H1 (cell line): Measurements from ENCODE around the gene CUX1. TPM values are rescaled to one million over a fixed set of nuclear protein-coding genes. Genes with fewer than 3 reads are reported as not detected.

Experiments used
- CTCF ChIA-PET: fragments of 300-600 bp; sonication (Branson Sonifier 250); formaldehyde crosslinking; loops from one replicate; lab custom pipeline; 2021; ENCODE audit not compliant: partially characterized antibody; lab: Charles Lee
- POLR2A ChIA-PET: fragments of 300-600 bp; sonication (Branson Sonifier 250); formaldehyde crosslinking; loops from one replicate; lab custom pipeline; 2021; ENCODE audit warnings: inconsistent platforms; ENCODE audit not compliant: partially characterized antibody; lab: Charles Lee
- DNase-seq, 2 experiments: peaks; one replicate each; pipeline versions ENCODE4 v3.0.0 to v3.0.0-alpha.2; 2010 to 2022; ENCODE audit warnings: low spot score in 2 of 2, low read depth in 1 of 2, mixed read lengths in 1 of 2
- FAIRE-seq: peaks from 2 replicates; lab custom pipeline; 2011; peaks lifted over from hg19 to GRCh38; lab: Jason Lieb, UNC
- H2AFZ ChIP-seq: 2 replicates; pipeline ENCODE4 v1.8.1; 2012; ENCODE audit warnings: low read length, inconsistent platforms
- H2AK5ac ChIP-seq: 2 replicates; pipeline ENCODE4 v1.6.1; 2013; ENCODE audit warnings: low read depth, low read length
- H2BK120ac ChIP-seq: replicated peaks from 2 replicates; pipeline ENCODE3; 2013; ENCODE audit warnings: low read depth, low read length, inconsistent platforms
- H2BK12ac ChIP-seq: 2 replicates; pipeline ENCODE4 v1.6.1; 2013; ENCODE audit warnings: low read depth, low read length
- H2BK15ac ChIP-seq: 2 replicates; pipeline ENCODE4 v1.6.1; 2013; ENCODE audit warnings: low read length
- H2BK20ac ChIP-seq: 2 replicates; pipeline ENCODE4 v1.6.1; 2013; ENCODE audit warnings: low read length
- H2BK5ac ChIP-seq: 2 replicates; pipeline ENCODE4 v1.6.1; 2013; ENCODE audit warnings: low read depth, low read length
- H3K14ac ChIP-seq: 2 replicates; pipeline ENCODE4 v1.6.1; 2013; ENCODE audit warnings: inconsistent platforms; ENCODE audit not compliant: insufficient read length
- H3K18ac ChIP-seq: 2 replicates; pipeline ENCODE4 v1.6.1; 2013; ENCODE audit warnings: low read length; ENCODE audit errors: extremely low read depth
- H3K23ac ChIP-seq: 2 replicates; pipeline ENCODE4 v1.6.1; 2013; ENCODE audit warnings: inconsistent platforms; ENCODE audit not compliant: insufficient read length
- H3K23me2 ChIP-seq: 2 replicates; pipeline ENCODE4 v1.6.1; 2013; ENCODE audit warnings: low read depth, low read length
- H3K27ac ChIP-seq: 2 replicates; pipeline ENCODE4 v1.6.1; 2011; ENCODE audit warnings: low read depth, low read length, inconsistent platforms
- H3K27me3 ChIP-seq, 4 experiments: replicated peaks in 1 of 4; 1 replicate in 1 of 4; 2 replicates in 3 of 4; pipeline versions ENCODE4 v1.6.1 to v1.8.1; 2011 to 2013; ENCODE audit warnings: low read length in 3 of 4, mild to moderate bottlenecking in 3 of 4, inconsistent platforms in 2 of 4, mixed read lengths in 2 of 4, moderate library complexity in 1 of 4; ENCODE audit not compliant: control insufficient read depth in 3 of 4, insufficient read depth in 3 of 4; ENCODE audit errors: extremely low read depth in 1 of 4
- H3K36me3 ChIP-seq, 4 experiments: 2 replicates each; pipeline versions ENCODE4 v1.6.1 to v1.8.1; 2011 to 2013; ENCODE audit warnings: mild to moderate bottlenecking in 4 of 4, low read length in 3 of 4, moderate library complexity in 2 of 4, control low read depth in 1 of 4, inconsistent platforms in 1 of 4; ENCODE audit not compliant: insufficient read depth in 4 of 4, control insufficient read depth in 2 of 4
- H3K4ac ChIP-seq: replicated peaks from 2 replicates; pipeline ENCODE3; 2013; ENCODE audit warnings: low read length, low read depth, mixed read lengths, inconsistent platforms; ENCODE audit not compliant: insufficient read length
- H3K4me1 ChIP-seq, 4 experiments: replicated peaks in 1 of 4; 1 replicate in 1 of 4; 2 replicates in 3 of 4; pipeline versions ENCODE4 v1.6.1 to v1.8.1; 2011 to 2013; ENCODE audit warnings: low read length in 3 of 4, inconsistent platforms in 2 of 4, mixed read lengths in 1 of 4; ENCODE audit not compliant: insufficient read depth in 4 of 4, control insufficient read depth in 3 of 4
- H3K4me2 ChIP-seq, 2 experiments: 2 replicates each; pipeline versions ENCODE4 v1.6.1 to v1.8.1; 2011 to 2013; ENCODE audit warnings: low read depth in 2 of 2, low read length in 2 of 2, control low read depth in 1 of 2, inconsistent platforms in 1 of 2, mild to moderate bottlenecking in 1 of 2; ENCODE audit not compliant: insufficient read depth in 1 of 2
- H3K4me3 ChIP-seq, 4 experiments: fragments of 200-600, 300-600 bp in 1 of 4; sonication (generic), shearing (Covaris generic), sonication (Bioruptor Twin) in 1 of 4; 2 replicates each; pipeline versions ENCODE4 v1.5.1 to v1.8.1; 2011 to 2016; ENCODE audit warnings: low read length in 4 of 4, low read depth in 3 of 4, control low read depth in 2 of 4, inconsistent platforms in 2 of 4, mild to moderate bottlenecking in 2 of 4, mixed read lengths in 1 of 4, moderate library complexity in 1 of 4; ENCODE audit not compliant: insufficient read depth in 2 of 4; ENCODE audit errors: extremely low read depth in 1 of 4
- H3K56ac ChIP-seq: replicated peaks from 2 replicates; pipeline ENCODE3; 2013; ENCODE audit warnings: low read depth, mild to moderate bottlenecking, mixed read lengths, low read length, inconsistent platforms; ENCODE audit not compliant: insufficient read length
- H3K79me1 ChIP-seq: 2 replicates; pipeline ENCODE4 v1.6.1; 2013; ENCODE audit warnings: low read depth, low read length, control low read depth
- H3K79me2 ChIP-seq, 2 experiments: 2 replicates each; pipeline versions ENCODE4 v1.6.1 to v1.8.1; 2012 to 2013; ENCODE audit warnings: low read length in 2 of 2, mild to moderate bottlenecking in 2 of 2, inconsistent platforms in 1 of 2; ENCODE audit not compliant: insufficient read depth in 2 of 2, control insufficient read depth in 1 of 2
- H3K9ac ChIP-seq, 4 experiments: replicated peaks in 1 of 4; 1 replicate in 1 of 4; 2 replicates in 3 of 4; pipeline versions ENCODE4 v1.6.1 to v1.8.1; 2011 to 2013; ENCODE audit warnings: low read depth in 3 of 4, low read length in 3 of 4, control low read depth in 2 of 4, mild to moderate bottlenecking in 2 of 4, moderate library complexity in 2 of 4, inconsistent platforms in 1 of 4; ENCODE audit errors: extremely low read depth in 1 of 4
- H3K9me3 ChIP-seq, 2 experiments: 2 replicates each; pipeline versions ENCODE4 v1.6.1 to v1.8.1; 2012 to 2013; ENCODE audit warnings: mild to moderate bottlenecking in 2 of 2, moderate library complexity in 2 of 2, control low read depth in 1 of 2, inconsistent platforms in 1 of 2, low read depth in 1 of 2, low read length in 1 of 2, mixed read lengths in 1 of 2; ENCODE audit not compliant: insufficient read depth in 2 of 2
- H4K20me1 ChIP-seq, 2 experiments: replicated peaks in 1 of 2; 2 replicates each; pipeline versions ENCODE3 to v1.8.1; 2011 to 2013; ENCODE audit warnings: inconsistent platforms in 2 of 2, low read length in 2 of 2, mild to moderate bottlenecking in 1 of 2; ENCODE audit not compliant: insufficient read depth in 2 of 2, control insufficient read depth in 1 of 2
- H4K5ac ChIP-seq: 2 replicates; pipeline ENCODE4 v1.6.1; 2013; ENCODE audit warnings: low read length, low read depth, mixed read lengths, inconsistent platforms; ENCODE audit not compliant: insufficient read length
- H4K8ac ChIP-seq: 2 replicates; pipeline ENCODE4 v1.8.0; 2013; ENCODE audit warnings: mild to moderate bottlenecking, moderate library complexity, low read length, inconsistent platforms; ENCODE audit not compliant: insufficient read depth; ENCODE audit errors: extremely low read depth
- H4K91ac ChIP-seq: replicated peaks from 2 replicates; pipeline ENCODE3; 2013; ENCODE audit warnings: low read length, mixed read lengths, inconsistent platforms; ENCODE audit not compliant: insufficient read length
- CEBPB ChIP-seq: IDR thresholded peaks from 2 replicates; pipeline ENCODE4 v1.6.1; 2012; ENCODE audit warnings: low read depth, low read length
- EP300 ChIP-seq, 2 experiments: IDR thresholded peaks; 1 replicate in 1 of 2; 2 replicates in 1 of 2; pipeline ENCODE4 v1.6.1; 2011 to 2012; ENCODE audit warnings: low read depth in 2 of 2, low read length in 2 of 2, mild to moderate bottlenecking in 2 of 2, borderline replicate concordance in 1 of 2, inconsistent platforms in 1 of 2, moderate library complexity in 1 of 2
- GABPA ChIP-seq: IDR thresholded peaks from 2 replicates; pipeline ENCODE4 v1.6.1; 2011; ENCODE audit warnings: mild to moderate bottlenecking, low read length, moderate library complexity, borderline replicate concordance; ENCODE audit not compliant: insufficient read depth
- GTF2F1 ChIP-seq: IDR thresholded peaks from 2 replicates; pipeline ENCODE4 v1.6.1; 2012; ENCODE audit warnings: low read depth, low read length, improper control_type of control experiment, borderline replicate concordance
- NRF1 ChIP-seq: IDR thresholded peaks from 2 replicates; pipeline ENCODE4 v1.6.1; 2011; ENCODE audit warnings: mild to moderate bottlenecking, low read depth, low read length, improper control_type of control experiment
- POLR2AphosphoS5 ChIP-seq: IDR thresholded peaks from 2 replicates; pipeline ENCODE4 v1.6.1; 2011; ENCODE audit warnings: low read depth, low read length
- POU5F1 ChIP-seq: IDR thresholded peaks from 2 replicates; pipeline ENCODE4 v1.6.1; 2011; ENCODE audit warnings: low read depth, mild to moderate bottlenecking, low read length, moderate library complexity
- RXRA ChIP-seq: IDR thresholded peaks from 2 replicates; pipeline ENCODE4 v1.6.1; 2011; ENCODE audit warnings: low read depth, mild to moderate bottlenecking, low read length, moderate library complexity; ENCODE audit not compliant: insufficient read depth
- SIX5 ChIP-seq: IDR thresholded peaks from 2 replicates; pipeline ENCODE4 v1.6.1; 2011; ENCODE audit warnings: mild to moderate bottlenecking, low read depth, low read length
- TCF12 ChIP-seq: IDR thresholded peaks from 2 replicates; pipeline ENCODE4 v1.6.1; 2011; ENCODE audit warnings: low read depth, mild to moderate bottlenecking, low read length
- TEAD4 ChIP-seq: IDR thresholded peaks from 2 replicates; pipeline ENCODE4 v1.6.1; 2012; ENCODE audit warnings: low read depth, low read length, inconsistent platforms, mixed read lengths
- YY1 ChIP-seq: IDR thresholded peaks from 2 replicates; pipeline ENCODE4 v1.6.1; 2011; ENCODE audit warnings: low read depth, mild to moderate bottlenecking, low read length
- WGBS, 2 experiments: shearing (Covaris generic) in 1 of 2; methylation state at CpG; one replicate each; pipeline versions ENCODE4 v1.1.6 to v1.1.7; 2013 to 2015; ENCODE audit warnings: low lambda C conversion rate in 2 of 2, mixed read lengths in 2 of 2, inconsistent platforms in 1 of 2, low coverage in 1 of 2, missing lambda C conversion rate in 1 of 2; ENCODE audit not compliant: insufficient replicate concordance in 2 of 2, insufficient coverage in 1 of 2, insufficient read length in 1 of 2; ENCODE audit errors: extremely low coverage in 1 of 2, missing lambda C conversion rate in 1 of 2; 5-methylcytosine and 5-hydroxymethylcytosine counted together
- polyA plus RNA-seq, 7 experiments: library from polyadenylated mRNA; depleted of rRNA in 3 of 7; stranded (reverse) in 5 of 7; unstranded in 2 of 7; fragments of >200 nt in 5 of 7; fragments of 200-250 nt in 2 of 7; gene quantifications; 1 replicate in 5 of 7; 2 replicates in 1 of 7; 4 replicates in 1 of 7; pipeline versions ENCODE4 v1.2.1 to v1.2.3, GENCODE V29; 2011 to 2013; ENCODE audit warnings: missing spikeins in 2 of 7, mixed read lengths in 2 of 7
- total RNA-seq: library from RNA; stranded (reverse); fragmentation: NEBNext Ultra II Directional; extraction: Animal tissue kit (Norgen Biotek cat#: 25700); gene quantifications from 2 replicates; pipeline ENCODE4 v1.2.1, GENCODE V29; 2021

The CUX1 gene
- total and polyA plus RNA-seq, 2 of the 8 experiments (the other 6 are each of a cell fraction or from before 2014, with no cell fraction given) = 21.6 to 65.9 TPM

DNA sequence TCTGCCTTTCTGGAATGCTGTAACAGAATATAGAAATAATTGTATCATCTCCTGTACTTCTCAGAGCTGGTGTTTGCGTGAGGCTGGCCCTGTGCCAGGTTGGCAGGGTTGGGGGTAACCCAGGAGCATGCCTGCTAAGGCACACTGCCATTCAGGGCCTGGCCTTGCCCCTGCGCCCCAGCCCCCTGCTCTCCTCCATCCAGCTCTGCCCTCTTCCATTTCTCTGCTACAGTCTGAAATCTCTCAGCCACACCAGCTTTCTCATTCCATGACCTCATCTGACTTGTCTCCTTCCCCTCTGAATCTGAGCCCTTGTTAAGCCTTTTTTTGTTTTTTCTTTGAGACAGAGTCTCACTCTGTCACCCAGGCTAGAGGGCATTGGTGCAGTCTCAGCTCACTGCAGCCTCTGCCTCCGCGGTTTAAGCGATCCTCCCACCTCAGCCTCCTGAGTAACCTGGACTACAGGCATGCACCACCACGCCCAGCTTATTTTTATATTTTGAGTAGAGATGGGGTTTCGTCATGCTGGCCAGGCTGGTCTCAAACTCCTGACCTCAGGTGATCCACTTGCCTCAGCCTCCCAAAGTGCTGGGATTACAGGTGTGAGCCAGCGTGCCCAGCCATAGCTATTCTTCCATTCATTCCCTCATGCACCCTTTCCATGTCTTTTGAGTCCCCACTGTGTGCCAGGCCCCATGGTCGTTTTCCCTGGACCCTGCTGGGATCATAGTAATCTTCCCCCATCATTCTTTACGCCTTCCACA, 206.8 kb downstream of the CUX1 start:
- no peak overlapping the region for H3K56ac ChIP-seq
- H3K4me1 ChIP-seq = peaks cover 0 to 4% (median 1%) of the 10 kb centered on the region in 4 experiments; a peak in 2 of 7 replicates
- H2BK5ac ChIP-seq = no peak overlapping the region
- H3K18ac ChIP-seq = no peak overlapping the region
- H3K9me3 ChIP-seq = no peaks in the 10 kb centered on the region
- peaks cover 0 to 16% of the 10 kb centered on the region in 2 experiments; a peak in 2 of 4 replicates for H3K79me2 ChIP-seq
- 87% methylated on average over 10 of the region's 10 CpGs; no CpG with 5 or more reads in 1 of the 2 experiments for WGBS, 2 experiments
- H2BK15ac ChIP-seq = no peak overlapping the region
- no peak overlapping the region for H4K5ac ChIP-seq
- DNase-seq = no peak
- ChIA-PET CTCF (interaction anchor here (0.6 to 1.6 kb wide), 6 partner anchors 11 to 203 kb away, joined by 3 to 5 read pairs (median 3); no protein-coding TSS in a partner anchor), POLR2A (interaction anchor here (1.3 to 1.6 kb wide), 2 partner anchors 10 to 13 kb away, joined by 3 to 4 read pairs; no protein-coding TSS in a partner anchor)
- H2BK120ac ChIP-seq = no peak overlapping the region
- no peak overlapping the region for H2AFZ ChIP-seq
- FAIRE-seq = no peak
- H3K4me3 ChIP-seq = no peak overlapping the region
- no peaks in the 10 kb centered on the region for H3K23me2 ChIP-seq
- H3K79me1 ChIP-seq = no peaks in the 10 kb centered on the region; the same call in none of the 2 replicates
- no peak overlapping the region for H2BK12ac ChIP-seq
- no peak overlapping the region for H2AK5ac ChIP-seq
- H3K27ac ChIP-seq = no peak overlapping the region
- H3K14ac ChIP-seq = no peak overlapping the region
- no peak overlapping the region for H2BK20ac ChIP-seq
- H3K36me3 ChIP-seq = peaks cover 0 to 3% (median 1%) of the 10 kb centered on the region in 4 experiments; a peak in 1 of 8 replicates
- H3K4me2 ChIP-seq = no peak overlapping the region
- no peaks in the 10 kb centered on the region for H3K27me3 ChIP-seq
- H4K8ac ChIP-seq = no peak overlapping the region; the same call in 1 of the 2 replicates
- no peak overlapping the region for H3K23ac ChIP-seq
- no peak overlapping the region; a peak in 1 of 7 replicates for H3K9ac ChIP-seq
- no peak overlapping the region for H3K4ac ChIP-seq
- H4K20me1 ChIP-seq = peaks cover 0 to 2% of the 10 kb centered on the region in 2 experiments
- no peak overlapping the region for H4K91ac ChIP-seq
- TF ChIP-seq GABPA (no peak), YY1 (no peak), NRF1 (no peak), TCF12 (no peak), RXRA (no peak), POU5F1 (no peak), GTF2F1 (no peak), POLR2AphosphoS5 (no peak), CEBPB (no peak), SIX5 (no peak), TEAD4 (no peak), EP300 (IDR thresholded peaks at IDR 0.05; ENCODE audit: borderline replicate concordance in 1 of 2, low read depth in 2 of 2, low read length in 2 of 2) (no peak)
